H9 (cell line): Measurements from ENCODE around the gene ASF1B. TPM values are rescaled to one million over a fixed set of nuclear protein-coding genes. Genes with fewer than 3 reads are reported as not detected.

Source experiments
- DNase-seq: peaks from one replicate; pipeline ENCODE4 v3.0.0-alpha.2; 2017
- H2AFZ ChIP-seq: one replicate; pipeline ENCODE4 v1.6.1; 2013; ENCODE audit warnings: mild to moderate bottlenecking, low read length, control low read depth, moderate library complexity
- H2AK5ac ChIP-seq: 2 replicates; pipeline ENCODE4 v1.6.1; 2013; ENCODE audit warnings: low read length, control low read depth, mixed read lengths; ENCODE audit not compliant: insufficient read length
- H2BK120ac ChIP-seq: one replicate; pipeline ENCODE4 v1.6.1; 2013; ENCODE audit warnings: low read depth, mild to moderate bottlenecking, low read length, control low read depth, inconsistent platforms; ENCODE audit not compliant: poor library complexity, severe bottlenecking
- H2BK12ac ChIP-seq: 2 replicates; pipeline ENCODE4 v1.6.1; 2013; ENCODE audit warnings: low read length, control low read depth, mixed read lengths, low read depth; ENCODE audit not compliant: insufficient read length
- H2BK15ac ChIP-seq: 2 replicates; pipeline ENCODE4 v1.6.1; 2013; ENCODE audit warnings: low read depth, low read length, control low read depth
- H2BK20ac ChIP-seq: one replicate; pipeline ENCODE4 v1.6.1; 2013; ENCODE audit warnings: low read depth, mild to moderate bottlenecking, low read length, control low read depth, inconsistent platforms; ENCODE audit not compliant: poor library complexity, severe bottlenecking
- H2BK5ac ChIP-seq: 2 replicates; pipeline ENCODE4 v1.6.1; 2013; ENCODE audit warnings: low read length, control low read depth, mixed read lengths; ENCODE audit not compliant: insufficient read length
- H3K14ac ChIP-seq: 2 replicates; pipeline ENCODE4 v1.6.1; 2013; ENCODE audit warnings: low read length, control low read depth; ENCODE audit not compliant: insufficient read depth
- H3K18ac ChIP-seq: 2 replicates; pipeline ENCODE4 v1.6.1; 2013; ENCODE audit warnings: low read depth, mild to moderate bottlenecking, mixed read lengths, low read length, control low read depth; ENCODE audit not compliant: insufficient read length
- H3K23ac ChIP-seq: 2 replicates; pipeline ENCODE4 v1.6.1; 2013; ENCODE audit warnings: low read length, control low read depth, mixed read lengths, low read depth; ENCODE audit not compliant: insufficient read length
- H3K23me2 ChIP-seq: 2 replicates; pipeline ENCODE4 v1.6.1; 2013; ENCODE audit warnings: low read depth, mild to moderate bottlenecking, mixed read lengths, low read length, control low read depth; ENCODE audit not compliant: insufficient read length, poor library complexity, severe bottlenecking
- H3K27ac ChIP-seq: 2 replicates; pipeline ENCODE4 v1.5.1; 2013; ENCODE audit warnings: low read length, control low read depth, mixed read lengths, low read depth; ENCODE audit not compliant: insufficient read length
- H3K27me3 ChIP-seq: 2 replicates; pipeline ENCODE4 v1.6.1; 2013; ENCODE audit warnings: low read length, control low read depth, inconsistent platforms; ENCODE audit not compliant: insufficient read depth
- H3K4ac ChIP-seq: 2 replicates; pipeline ENCODE4 v1.6.1; 2013; ENCODE audit warnings: low read depth, mild to moderate bottlenecking, control low read depth, inconsistent platforms, low read length, moderate library complexity
- H3K4me1 ChIP-seq: 2 replicates; pipeline ENCODE4 v1.6.1; 2013; ENCODE audit warnings: low read length, control low read depth, inconsistent platforms; ENCODE audit not compliant: insufficient read depth
- H3K4me2 ChIP-seq: 2 replicates; pipeline ENCODE4 v1.6.1; 2013; ENCODE audit warnings: low read length, control low read depth, mixed read lengths; ENCODE audit not compliant: insufficient read length, insufficient read depth
- H3K56ac ChIP-seq: 2 replicates; pipeline ENCODE4 v1.6.1; 2013; ENCODE audit warnings: low read depth, mild to moderate bottlenecking, mixed read lengths, low read length, control low read depth; ENCODE audit not compliant: insufficient read length
- H3K79me1 ChIP-seq: 2 replicates; pipeline ENCODE4 v1.6.1; 2013; ENCODE audit warnings: low read depth, mild to moderate bottlenecking, moderate library complexity, low read length, control low read depth, inconsistent platforms; ENCODE audit not compliant: insufficient read depth, poor library complexity, severe bottlenecking
- H3K79me2 ChIP-seq: 2 replicates; pipeline ENCODE4 v1.6.1; 2013; ENCODE audit warnings: low read length, control low read depth, inconsistent platforms; ENCODE audit not compliant: insufficient read depth
- H3K9ac ChIP-seq: 2 replicates; pipeline ENCODE4 v1.6.1; 2013; ENCODE audit warnings: low read length, control low read depth, mixed read lengths; ENCODE audit not compliant: insufficient read length; ENCODE audit errors: extremely low read depth
- H3K9me3 ChIP-seq: one replicate; pipeline ENCODE4 v1.6.1; 2013; ENCODE audit warnings: low read depth, low read length, inconsistent platforms; ENCODE audit not compliant: control insufficient read depth
- H3T11ph ChIP-seq: one replicate; pipeline ENCODE4 v1.6.1; 2013; ENCODE audit warnings: mild to moderate bottlenecking, low read length, control low read depth, inconsistent platforms
- H4K20me1 ChIP-seq: one replicate; pipeline ENCODE4 v1.6.1; 2013; ENCODE audit not compliant: control insufficient read depth, insufficient read length, insufficient read depth
- H4K5ac ChIP-seq: 2 replicates; pipeline ENCODE4 v1.6.1; 2013; ENCODE audit warnings: low read depth, mild to moderate bottlenecking, mixed read lengths, low read length, control low read depth; ENCODE audit not compliant: insufficient read length
- H4K8ac ChIP-seq: replicated peaks from 2 replicates; pipeline ENCODE4 v1.6.1; 2013; ENCODE audit warnings: low read length, control low read depth, mixed read lengths, low read depth; ENCODE audit not compliant: insufficient read length
- H4K91ac ChIP-seq: 2 replicates; pipeline ENCODE4 v1.6.1; 2013; ENCODE audit warnings: low read depth, mild to moderate bottlenecking, moderate library complexity, mixed read lengths, low read length, control low read depth; ENCODE audit not compliant: insufficient read length
- H3K27ac Mint-ChIP-seq, 3 experiments: 2 replicates in 2 of 3; 3 replicates in 1 of 3; pipeline ENCODE4 v1.8.0; 2020 to 2021; ENCODE audit warnings: mixed read lengths in 3 of 3, mild to moderate bottlenecking in 1 of 3, moderate library complexity in 1 of 3
- H3K27me3 Mint-ChIP-seq: 2 replicates; pipeline ENCODE4 v1.8.0; 2021; ENCODE audit warnings: low read depth, mild to moderate bottlenecking, moderate library complexity, mixed read lengths
- H3K36me3 Mint-ChIP-seq, 3 experiments: 2 replicates in 2 of 3; 3 replicates in 1 of 3; pipeline ENCODE4 v1.8.0; 2020 to 2021; ENCODE audit warnings: low read depth in 3 of 3, mixed read lengths in 3 of 3; ENCODE audit not compliant: insufficient read depth in 1 of 3
- H3K4me1 Mint-ChIP-seq, 2 experiments: 2 replicates each; pipeline ENCODE4 v1.8.0; 2020; ENCODE audit warnings: mixed read lengths in 2 of 2
- H3K4me3 Mint-ChIP-seq, 2 experiments: 2 replicates in 1 of 2; 3 replicates in 1 of 2; pipeline ENCODE4 v1.8.0; 2020 to 2021; ENCODE audit warnings: mild to moderate bottlenecking in 2 of 2, mixed read lengths in 2 of 2, moderate library complexity in 1 of 2
- H3K9me3 Mint-ChIP-seq, 2 experiments: 2 replicates in 1 of 2; 3 replicates in 1 of 2; pipeline ENCODE4 v1.8.0; 2020; ENCODE audit warnings: mild to moderate bottlenecking in 2 of 2, mixed read lengths in 2 of 2, moderate library complexity in 1 of 2
- WGBS: extraction: QIAGEN DNeasy Blood & Tissue Kit; methylation state at CpG from one replicate; pipeline ENCODE4 v1.1.7; 2013; ENCODE audit warnings: missing lambda C conversion rate, low lambda C conversion rate, mixed read lengths; ENCODE audit not compliant: insufficient read length; ENCODE audit errors: extremely low coverage; 5-methylcytosine and 5-hydroxymethylcytosine counted together
- total RNA-seq: library from RNA; stranded (reverse); gene quantifications from 2 replicates; pipeline ENCODE4 v1.2.1, GENCODE V29; 2021
- TF ChIP-seq, protein P1 (sequence below): fragments of 200-600 bp; sonication (generic); conservative IDR thresholded peaks from 3 replicates; pipeline ENCODE4 v1.8.0; 2021; ENCODE audit warnings: antibody characterized with exemption, mild to moderate bottlenecking

The ASF1B gene
- total RNA-seq, 1 experiment from 2014 or later = 46.6 TPM

DNA sequence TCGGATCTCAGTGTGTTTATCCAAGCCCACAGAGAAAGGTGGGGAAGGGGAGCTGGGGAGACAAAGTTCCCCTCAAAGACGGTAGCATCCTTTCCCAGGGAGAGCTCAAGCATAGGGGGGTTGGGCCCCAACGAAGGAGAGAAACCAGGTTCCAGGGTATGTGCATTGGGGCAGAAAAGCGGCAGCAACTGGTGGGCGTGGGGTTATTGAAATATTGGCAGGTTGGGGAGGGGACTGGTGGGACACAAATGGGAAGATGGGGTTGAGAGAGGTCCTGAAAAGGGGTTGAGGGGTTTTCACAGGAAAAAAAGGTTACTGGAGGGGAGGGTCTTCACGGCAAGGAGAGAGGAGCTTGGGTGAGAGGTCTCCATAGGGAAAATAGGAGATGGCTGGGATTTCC lies 1.0 kb downstream of the ASF1B start:
- no peaks in the 10 kb centered on the region for H3K27me3 ChIP-seq
- no peaks in the 10 kb centered on the region for H3K9me3 Mint-ChIP-seq
- no peak for DNase-seq

More for the DNA sequence above, 1.0 kb downstream of the ASF1B start:
- Histone ChIP-seq H2AFZ (no peak overlapping the region), H3K23ac (no peak overlapping the region), H2AK5ac (no peak overlapping the region), H3T11ph (no peak overlapping the region), H4K5ac (no peak overlapping the region), H3K9me3 (no peaks in the 10 kb centered on the region), H2BK12ac (no peak overlapping the region), H3K56ac (no peak overlapping the region), H3K4me2 (peak overlapping the region; percentile 77), H2BK20ac (no peak overlapping the region), H3K4ac (no peak overlapping the region), H4K8ac (no peak overlapping the region), H4K20me1 (no peaks in the 10 kb centered on the region), H4K91ac (no peak overlapping the region), H3K79me2 (peaks cover 3% of the 10 kb centered on the region; the same call in 1 of the 2 replicates), H2BK5ac (no peak overlapping the region), H3K9ac (peak overlapping the region; percentile 36), H3K23me2 (peaks cover 9% of the 10 kb centered on the region), H3K14ac (no peak overlapping the region), H2BK15ac (no peak overlapping the region), H2BK120ac (no peak overlapping the region), H3K27ac (no peak overlapping the region), H3K4me1 (peaks cover 4% of the 10 kb centered on the region; the same call in 1 of the 2 replicates), H3K18ac (no peak overlapping the region), H3K79me1 (peaks cover 6% of the 10 kb centered on the region)
- peak overlapping the region in 2 of 3 experiments; percentile 21 to 75; a peak in 4 of 7 replicates for H3K27ac Mint-ChIP-seq
- no CpG with 5 or more reads among the region's 6 CpGs for WGBS
- H3K27me3 Mint-ChIP-seq = no peaks in the 10 kb centered on the region
- TF ChIP-seq, protein P1, sequence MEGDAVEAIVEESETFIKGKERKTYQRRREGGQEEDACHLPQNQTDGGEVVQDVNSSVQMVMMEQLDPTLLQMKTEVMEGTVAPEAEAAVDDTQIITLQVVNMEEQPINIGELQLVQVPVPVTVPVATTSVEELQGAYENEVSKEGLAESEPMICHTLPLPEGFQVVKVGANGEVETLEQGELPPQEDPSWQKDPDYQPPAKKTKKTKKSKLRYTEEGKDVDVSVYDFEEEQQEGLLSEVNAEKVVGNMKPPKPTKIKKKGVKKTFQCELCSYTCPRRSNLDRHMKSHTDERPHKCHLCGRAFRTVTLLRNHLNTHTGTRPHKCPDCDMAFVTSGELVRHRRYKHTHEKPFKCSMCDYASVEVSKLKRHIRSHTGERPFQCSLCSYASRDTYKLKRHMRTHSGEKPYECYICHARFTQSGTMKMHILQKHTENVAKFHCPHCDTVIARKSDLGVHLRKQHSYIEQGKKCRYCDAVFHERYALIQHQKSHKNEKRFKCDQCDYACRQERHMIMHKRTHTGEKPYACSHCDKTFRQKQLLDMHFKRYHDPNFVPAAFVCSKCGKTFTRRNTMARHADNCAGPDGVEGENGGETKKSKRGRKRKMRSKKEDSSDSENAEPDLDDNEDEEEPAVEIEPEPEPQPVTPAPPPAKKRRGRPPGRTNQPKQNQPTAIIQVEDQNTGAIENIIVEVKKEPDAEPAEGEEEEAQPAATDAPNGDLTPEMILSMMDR = no peak
- peak overlapping the region; percentile 84 to 94 for H3K4me3 Mint-ChIP-seq
- peaks cover 16 to 22% of the 10 kb centered on the region in 2 experiments for H3K4me1 Mint-ChIP-seq
- H3K36me3 Mint-ChIP-seq = peaks cover 14 to 23% (median 21%) of the 10 kb centered on the region in 3 experiments; a peak in 6 of 7 replicates
